ENCODE data around the gene TOP1. TPM values are rescaled to one million over a fixed set of nuclear protein-coding genes. Genes with fewer than 3 reads are reported as not detected.

The TOP1 gene
- total and polyA plus RNA-seq, 9 of the 15 experiments (the other 6 are each of a cell fraction or from before 2014, with no cell fraction given) = 26.4 to 127 (median 39.6) TPM

- TF ChIP-seq POLR2AphosphoS5 (IDR thresholded peaks at IDR 0.05; ENCODE audit: control insufficient read depth, insufficient read depth, low read depth, low read length) = 0 out of 2 replicates have a peak, but pooled peaks have one; percentile 27
- TF ChIP-seq DPF2 (IDR thresholded peaks at IDR 0.05) = 0 out of 2 replicates have a peak, but pooled peaks have one; percentile 37
- peak; percentile 79 for TF ChIP-seq TCF3 (CRISPR knock-in tag; IDR thresholded peaks at IDR 0.05)
- no peak for TF ChIP-seq GABPB2 (CRISPR knock-in tag; conservative IDR thresholded peaks at IDR 0.05)
- peak in 1 of 2 experiments; percentile 6; a peak in 1 of 4 replicates for TF ChIP-seq RCOR1 (IDR thresholded peaks at IDR 0.05; ENCODE audit: borderline replicate concordance in 1 of 2, low read depth in 2 of 2, low read length in 2 of 2)
- TF ChIP-seq TRIM24 (IDR thresholded peaks at IDR 0.05) = peak; percentile 26 to 77; a peak in 3 of 4 replicates
- TF ChIP-seq CTBP1 (IDR thresholded peaks at IDR 0.05; ENCODE audit: borderline replicate concordance) = peak; percentile 69; the same call in 1 of the 2 replicates
- peak; percentile 78 for TF ChIP-seq TAL1 (IDR thresholded peaks at IDR 0.05)
- TF ChIP-seq FOXM1 (IDR thresholded peaks at IDR 0.05; ENCODE audit: low read depth) = peak; percentile 43
- no peak for TF ChIP-seq FOXM1 (CRISPR knock-in tag; IDR thresholded peaks at IDR 0.05; ENCODE audit: low read depth)
- peak; percentile 34; the same call in 1 of the 2 replicates for TF ChIP-seq KLF16 (IDR thresholded peaks at IDR 0.05)
- no peak for TF ChIP-seq CC2D1A (IDR thresholded peaks at IDR 0.05)
- TF ChIP-seq SMARCE1 (IDR thresholded peaks at IDR 0.05) = peak; percentile 34; the same call in 1 of the 2 replicates
- no peak for TF ChIP-seq CHAMP1 (IDR thresholded peaks at IDR 0.05)
- TF ChIP-seq HMG20B (CRISPR knock-in tag; IDR thresholded peaks at IDR 0.05) = no peak
- TF ChIP-seq ZMIZ1 (IDR thresholded peaks at IDR 0.05; ENCODE audit: low read depth in 2 of 2, low read length in 2 of 2) = 0 out of 4 replicates have a peak, but pooled peaks of 1 of the 2 experiments have one; percentile 33
- TF ChIP-seq TBL1XR1 (IDR thresholded peaks at IDR 0.05; ENCODE audit: low read length in 2 of 2) = 0 out of 4 replicates have a peak, but pooled peaks of 1 of the 2 experiments have one; percentile 7
- TF ChIP-seq PML (IDR thresholded peaks at IDR 0.05; ENCODE audit: low read length) = peak; percentile 35; the same call in 1 of the 2 replicates
- TF ChIP-seq JUN (IDR thresholded peaks at IDR 0.05; ENCODE audit: borderline replicate concordance, low read depth, low read length) = no peak
- no peak for TF ChIP-seq JUN (CRISPR knock-in tag; IDR thresholded peaks at IDR 0.05; ENCODE audit: borderline replicate concordance)
- TF ChIP-seq SMAD1 (IDR thresholded peaks at IDR 0.05; ENCODE audit: low read depth, low read length, partially characterized antibody) = no peak
- TF ChIP-seq CBFA2T3 (IDR thresholded peaks at IDR 0.05) = peak; percentile 88
- peak; percentile 68 for TF ChIP-seq MTA2 (IDR thresholded peaks at IDR 0.05; ENCODE audit: low read depth)
These were observed 5.1 kb upstream of the TOP1 start (continued) for GRCh38 chr20:41023549-41023948.
